Measurements from ENCODE around the gene MORF4L2. TPM values are rescaled to one million over a fixed set of nuclear protein-coding genes. Genes with fewer than 3 reads are reported as not detected.

MORF4L2 gene
- total and polyA plus RNA-seq, 2 donors (not counting 3 experiments of a cell fraction or from before 2014, with no cell fraction given) = 331 to 414 TPM

DNA sequence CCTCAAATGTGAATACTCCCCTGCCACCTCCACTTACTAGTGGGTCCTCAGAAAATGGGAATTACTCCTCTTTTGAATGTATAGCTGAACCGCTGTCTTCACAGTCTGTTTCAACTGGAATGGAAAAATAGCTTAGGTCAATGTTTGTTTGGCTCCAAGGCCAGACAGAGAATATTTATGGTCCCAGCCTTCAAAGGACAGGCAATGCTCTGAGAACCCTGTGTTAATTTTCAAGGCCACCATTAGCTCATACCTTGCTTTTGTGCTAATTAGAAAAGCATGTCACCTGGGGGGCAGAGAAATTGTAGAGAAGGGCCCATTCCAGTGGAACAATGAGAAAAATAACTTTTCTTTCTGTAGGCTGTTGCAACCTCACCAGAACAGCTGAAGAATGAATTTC is 4.6 kb upstream of the MORF4L2 start:
- Histone ChIP-seq H3K36me3 (ENCODE audit: control insufficient read depth in 2 of 2, extremely low read depth in 1 of 2, insufficient read depth in 2 of 2, low read length in 2 of 2) (no peaks in the 10 kb centered on the region), H3K4me2 (ENCODE audit: insufficient read depth, low read length) (no peak overlapping the region), H3K9ac (replicated peaks; ENCODE audit: extremely low read depth, insufficient read depth, low read length) (no peak overlapping the region), H3K79me2 (ENCODE audit: control insufficient read depth, insufficient read depth, low read length) (peaks cover 3% of the 10 kb centered on the region), H3K9me1 (replicated peaks; ENCODE audit: control insufficient read depth, extremely low read depth, insufficient read depth, low read length) (no peaks in the 10 kb centered on the region), H2AFZ (ENCODE audit: low read depth, low read length) (no peak overlapping the region), H3K4me3 (replicated peaks in 1 of 3; ENCODE audit: insufficient read depth in 1 of 3, low read depth in 1 of 3, low read length in 3 of 3) (no peak overlapping the region), H3K9me3 (replicated peaks; ENCODE audit: control insufficient read depth, insufficient read depth, low read length) (no peaks in the 10 kb centered on the region), H3K27me3 (ENCODE audit: control insufficient read depth in 2 of 2, insufficient read depth in 2 of 2, low read length in 2 of 2) (no peaks in the 10 kb centered on the region), H3K27ac (ENCODE audit: insufficient read depth, low read depth, low read length) (no peak overlapping the region), H3K4me1 (ENCODE audit: control insufficient read depth, extremely low read depth, insufficient read depth, low read length) (peaks cover 6% of the 10 kb centered on the region), H4K20me1 (replicated peaks; ENCODE audit: control insufficient read depth, extremely low read depth, insufficient read depth, low read length) (no peaks in the 10 kb centered on the region)
- TF ChIP-seq, protein P1, sequence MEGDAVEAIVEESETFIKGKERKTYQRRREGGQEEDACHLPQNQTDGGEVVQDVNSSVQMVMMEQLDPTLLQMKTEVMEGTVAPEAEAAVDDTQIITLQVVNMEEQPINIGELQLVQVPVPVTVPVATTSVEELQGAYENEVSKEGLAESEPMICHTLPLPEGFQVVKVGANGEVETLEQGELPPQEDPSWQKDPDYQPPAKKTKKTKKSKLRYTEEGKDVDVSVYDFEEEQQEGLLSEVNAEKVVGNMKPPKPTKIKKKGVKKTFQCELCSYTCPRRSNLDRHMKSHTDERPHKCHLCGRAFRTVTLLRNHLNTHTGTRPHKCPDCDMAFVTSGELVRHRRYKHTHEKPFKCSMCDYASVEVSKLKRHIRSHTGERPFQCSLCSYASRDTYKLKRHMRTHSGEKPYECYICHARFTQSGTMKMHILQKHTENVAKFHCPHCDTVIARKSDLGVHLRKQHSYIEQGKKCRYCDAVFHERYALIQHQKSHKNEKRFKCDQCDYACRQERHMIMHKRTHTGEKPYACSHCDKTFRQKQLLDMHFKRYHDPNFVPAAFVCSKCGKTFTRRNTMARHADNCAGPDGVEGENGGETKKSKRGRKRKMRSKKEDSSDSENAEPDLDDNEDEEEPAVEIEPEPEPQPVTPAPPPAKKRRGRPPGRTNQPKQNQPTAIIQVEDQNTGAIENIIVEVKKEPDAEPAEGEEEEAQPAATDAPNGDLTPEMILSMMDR (IDR thresholded peaks at IDR 0.05; ENCODE audit: extremely low read depth in 1 of 2, insufficient read depth in 1 of 2, low read depth in 1 of 2, low read length in 2 of 2) = no peak
- TF ChIP-seq, protein P2, sequence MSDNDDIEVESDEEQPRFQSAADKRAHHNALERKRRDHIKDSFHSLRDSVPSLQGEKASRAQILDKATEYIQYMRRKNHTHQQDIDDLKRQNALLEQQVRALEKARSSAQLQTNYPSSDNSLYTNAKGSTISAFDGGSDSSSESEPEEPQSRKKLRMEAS (IDR thresholded peaks at IDR 0.05; ENCODE audit: insufficient read depth, insufficient read length) = no peak
- no peak for TF ChIP-seq MYC (IDR thresholded peaks at IDR 0.05; ENCODE audit: low read depth, low read length)
- TF ChIP-seq POLR2AphosphoS5 (IDR thresholded peaks at IDR 0.05; ENCODE audit: insufficient read depth, low read depth, low read length) = no peak
- TF ChIP-seq JUN (IDR thresholded peaks at IDR 0.05; ENCODE audit: borderline replicate concordance, insufficient read depth, insufficient read length, low read depth) = no peak
- no peak for TF ChIP-seq POLR2A (IDR thresholded peaks at IDR 0.05; ENCODE audit: low read depth, low read length)
- TF ChIP-seq GATA2 (IDR thresholded peaks at IDR 0.05; ENCODE audit: insufficient read depth, insufficient read length, low read depth, low read length) = no peak
- no peak for TF ChIP-seq EZH2 (IDR thresholded peaks at IDR 0.05; ENCODE audit: borderline replicate concordance, low read depth, low read length, severe bottlenecking)
- TF ChIP-seq FOS (IDR thresholded peaks at IDR 0.05; ENCODE audit: borderline replicate concordance, insufficient read depth, low read length) = no peak
- dilution Hi-C loops (cut with MboI; ENCODE audit: extremely low pct_ligation_motif_present, low sequenced_read_pairs) (no loop called here), intact Hi-C loops (cut with micrococcal nuclease) (no loop called here)
- ChIA-PET POLR2A (no interaction called here), CTCF (interaction anchor here (1.2 to 1.6 kb wide), 2 partner anchors 83 to 158 kb away, joined by 3 read pairs; no protein-coding TSS in a partner anchor)
- no TSS peak for BruUV-seq (replicated peaks)
- FAIRE-seq (no peak), DNase-seq (ENCODE audit: low read depth, low spot score) (no peak)

All from endothelial cell of umbilical vein (primary cell).